ENCODE results near the gene KASH5. TPM values are rescaled to one million over a fixed set of nuclear protein-coding genes. Genes with fewer than 3 reads are reported as not detected.

The KASH5 gene
- total and polyA plus RNA-seq, 2 of the 4 experiments (the other 2 are of a cell fraction) = not detected

DNA sequence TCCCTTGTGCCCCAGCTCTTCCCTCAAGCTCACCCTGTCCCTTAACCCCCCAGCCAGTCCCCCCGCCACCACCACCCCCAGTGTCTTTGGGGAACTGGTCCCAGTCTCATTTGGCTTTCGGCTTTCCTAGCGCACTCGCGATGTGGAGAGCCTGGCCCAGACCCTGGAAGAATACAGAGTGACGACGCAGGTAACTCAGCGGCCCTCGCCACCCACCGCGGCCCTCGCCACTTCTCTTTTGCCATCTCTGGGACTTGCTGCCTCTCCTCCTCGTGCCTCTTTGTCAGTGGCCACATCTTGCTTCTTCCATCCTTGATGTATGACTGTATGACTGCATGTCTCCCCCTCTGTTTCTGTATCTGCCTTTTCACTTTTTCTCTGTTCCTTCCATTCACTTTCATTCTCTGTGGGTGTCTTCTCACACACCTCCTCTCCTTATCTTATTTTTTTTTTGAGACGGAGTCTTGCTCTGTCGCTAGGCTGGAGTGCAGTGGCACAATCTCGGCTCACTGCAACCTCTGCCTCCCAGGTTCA, 19.5 kb downstream of the KASH5 start:
- no peak overlapping the region for H3K27ac ChIP-seq (ENCODE audit: insufficient read depth, low read length)
- H3K4me1 ChIP-seq (ENCODE audit: control insufficient read depth, insufficient read depth, low read length) = peaks cover 6% of the 10 kb centered on the region; the same call in 1 of the 2 replicates
- dilution Hi-C loops (cut with HindIII; ENCODE audit: low sequenced_read_pairs, unreplicated experiment) (no loop called here), in situ Hi-C loops (cut with MboI; ENCODE audit: low sequenced_read_pairs) (no loop called here), intact Hi-C loops (cut with micrococcal nuclease) (no loop called here)
- no peak overlapping the region for H4K5ac ChIP-seq (ENCODE audit: low read depth, low read length)
- no peak overlapping the region for H2AK5ac ChIP-seq (ENCODE audit: low read depth, low read length)
- no peak overlapping the region for H4K8ac ChIP-seq (ENCODE audit: low read depth in 2 of 2, low read length in 2 of 2)
- no peak overlapping the region for H2AFZ ChIP-seq (replicated peaks; ENCODE audit: low read length, poor library complexity)
- H4K91ac ChIP-seq (ENCODE audit: insufficient read depth, low read depth, low read length) = no peak overlapping the region
- no peaks in the 10 kb centered on the region for H3K9me1 ChIP-seq (ENCODE audit: insufficient read depth, low read length)
- no peak overlapping the region for H3K4me3 ChIP-seq (ENCODE audit: insufficient read depth, low read depth, low read length)
- H2BK15ac ChIP-seq (ENCODE audit: low read depth, low read length) = no peak overlapping the region
- no peak overlapping the region for H3K4ac ChIP-seq (ENCODE audit: low read depth, low read length)
- BruUV-seq (replicated peaks) = no TSS peak
- ChIA-PET CTCF (no interaction called here), POLR2A (ENCODE audit: unreplicated experiment) (no interaction called here)
- no peak overlapping the region for H2BK120ac ChIP-seq (ENCODE audit: low read depth, low read length)
- H4K20me1 ChIP-seq (ENCODE audit: insufficient read depth, low read length) = no peaks in the 10 kb centered on the region
- no peak for ATAC-seq (ENCODE audit: low read depth)
- WGBS, 2 experiments (ENCODE audit: extremely low coverage in 2 of 2, insufficient read length in 1 of 2) = 84% methylated on average over 7 of the region's 16 CpGs; no CpG with 5 or more reads in 1 of the 2 experiments
- no peaks in the 10 kb centered on the region for H3K36me3 ChIP-seq (ENCODE audit: control insufficient read depth, insufficient read depth, low read length)
- no peak overlapping the region for H3K23ac ChIP-seq (ENCODE audit: low read depth, low read length)
- H3K79me1 ChIP-seq (ENCODE audit: low read depth in 1 of 2, low read length in 2 of 2) = no peaks in the 10 kb centered on the region
- H3K56ac ChIP-seq (ENCODE audit: extremely low read depth, insufficient read depth, low read length) = no peak overlapping the region
- no peak overlapping the region for H2AK9ac ChIP-seq (replicated peaks; ENCODE audit: low read depth, low read length, poor library complexity)
- no peak overlapping the region for H2BK5ac ChIP-seq (ENCODE audit: low read depth, low read length, poor library complexity, severe bottlenecking)
- no peak for DNase-seq
- H3K4me2 ChIP-seq (ENCODE audit: low read depth, low read length) = no peak overlapping the region
- TF ChIP-seq, protein P1, sequence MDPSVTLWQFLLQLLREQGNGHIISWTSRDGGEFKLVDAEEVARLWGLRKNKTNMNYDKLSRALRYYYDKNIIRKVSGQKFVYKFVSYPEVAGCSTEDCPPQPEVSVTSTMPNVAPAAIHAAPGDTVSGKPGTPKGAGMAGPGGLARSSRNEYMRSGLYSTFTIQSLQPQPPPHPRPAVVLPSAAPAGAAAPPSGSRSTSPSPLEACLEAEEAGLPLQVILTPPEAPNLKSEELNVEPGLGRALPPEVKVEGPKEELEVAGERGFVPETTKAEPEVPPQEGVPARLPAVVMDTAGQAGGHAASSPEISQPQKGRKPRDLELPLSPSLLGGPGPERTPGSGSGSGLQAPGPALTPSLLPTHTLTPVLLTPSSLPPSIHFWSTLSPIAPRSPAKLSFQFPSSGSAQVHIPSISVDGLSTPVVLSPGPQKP (IDR thresholded peaks at IDR 0.05; ENCODE audit: borderline replicate concordance, low read depth, low read length) = no peak
- no peak for TF ChIP-seq SMC3 (IDR thresholded peaks at IDR 0.05; ENCODE audit: low read depth, low read length)
- no peak for TF ChIP-seq BHLHE40 (IDR thresholded peaks at IDR 0.05; ENCODE audit: low read depth, low read length)
- TF ChIP-seq NFE2L2 (IDR thresholded peaks at IDR 0.05; ENCODE audit: low read depth, low read length) = no peak
- TF ChIP-seq, protein P2, sequence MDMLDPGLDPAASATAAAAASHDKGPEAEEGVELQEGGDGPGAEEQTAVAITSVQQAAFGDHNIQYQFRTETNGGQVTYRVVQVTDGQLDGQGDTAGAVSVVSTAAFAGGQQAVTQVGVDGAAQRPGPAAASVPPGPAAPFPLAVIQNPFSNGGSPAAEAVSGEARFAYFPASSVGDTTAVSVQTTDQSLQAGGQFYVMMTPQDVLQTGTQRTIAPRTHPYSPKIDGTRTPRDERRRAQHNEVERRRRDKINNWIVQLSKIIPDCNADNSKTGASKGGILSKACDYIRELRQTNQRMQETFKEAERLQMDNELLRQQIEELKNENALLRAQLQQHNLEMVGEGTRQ (IDR thresholded peaks at IDR 0.05; ENCODE audit: low read depth, low read length) = no peak
- no peak for TF ChIP-seq MXI1 (IDR thresholded peaks at IDR 0.05; ENCODE audit: borderline replicate concordance, low read depth, low read length)
- TF ChIP-seq RAD21 (IDR thresholded peaks at IDR 0.05; ENCODE audit: low read length) = no peak
- no peak for TF ChIP-seq MAZ (IDR thresholded peaks at IDR 0.05; ENCODE audit: borderline replicate concordance, low read depth, low read length)
- TF ChIP-seq, protein P3, sequence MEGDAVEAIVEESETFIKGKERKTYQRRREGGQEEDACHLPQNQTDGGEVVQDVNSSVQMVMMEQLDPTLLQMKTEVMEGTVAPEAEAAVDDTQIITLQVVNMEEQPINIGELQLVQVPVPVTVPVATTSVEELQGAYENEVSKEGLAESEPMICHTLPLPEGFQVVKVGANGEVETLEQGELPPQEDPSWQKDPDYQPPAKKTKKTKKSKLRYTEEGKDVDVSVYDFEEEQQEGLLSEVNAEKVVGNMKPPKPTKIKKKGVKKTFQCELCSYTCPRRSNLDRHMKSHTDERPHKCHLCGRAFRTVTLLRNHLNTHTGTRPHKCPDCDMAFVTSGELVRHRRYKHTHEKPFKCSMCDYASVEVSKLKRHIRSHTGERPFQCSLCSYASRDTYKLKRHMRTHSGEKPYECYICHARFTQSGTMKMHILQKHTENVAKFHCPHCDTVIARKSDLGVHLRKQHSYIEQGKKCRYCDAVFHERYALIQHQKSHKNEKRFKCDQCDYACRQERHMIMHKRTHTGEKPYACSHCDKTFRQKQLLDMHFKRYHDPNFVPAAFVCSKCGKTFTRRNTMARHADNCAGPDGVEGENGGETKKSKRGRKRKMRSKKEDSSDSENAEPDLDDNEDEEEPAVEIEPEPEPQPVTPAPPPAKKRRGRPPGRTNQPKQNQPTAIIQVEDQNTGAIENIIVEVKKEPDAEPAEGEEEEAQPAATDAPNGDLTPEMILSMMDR (conservative IDR thresholded peaks at IDR 0.05; ENCODE audit: low read depth, low read length) = no peak
- TF ChIP-seq RFX5 (IDR thresholded peaks at IDR 0.05; ENCODE audit: low read depth, low read length) = no peak
- TF ChIP-seq POLR2A (IDR thresholded peaks at IDR 0.05; ENCODE audit: low read depth, low read length) = no peak
- no peak for TF ChIP-seq CHD1 (IDR thresholded peaks at IDR 0.05; ENCODE audit: low read depth, low read length)
- TF ChIP-seq MAFK (IDR thresholded peaks at IDR 0.05; ENCODE audit: low read depth, low read length) = no peak
- TF ChIP-seq RCOR1 (IDR thresholded peaks at IDR 0.05; ENCODE audit: insufficient replicate concordance, low read length) = no peak
- TF ChIP-seq FOS (IDR thresholded peaks at IDR 0.05; ENCODE audit: low read depth, low read length) = no peak
- TF ChIP-seq CEBPB (IDR thresholded peaks at IDR 0.05; ENCODE audit: low read depth, low read length) = no peak
- no peak overlapping the region for H3K9ac ChIP-seq (ENCODE audit: low read depth, low read length)
- H3K9me3 ChIP-seq (ENCODE audit: control insufficient read depth, insufficient read depth, low read length) = no peaks in the 10 kb centered on the region
- no peak overlapping the region for H3K18ac ChIP-seq (ENCODE audit: low read depth, low read length)
- peaks cover 38% of the 10 kb centered on the region for H3K27me3 ChIP-seq (ENCODE audit: control insufficient read depth, insufficient read depth, low read length)
- no peak overlapping the region for H2BK20ac ChIP-seq (ENCODE audit: low read depth, low read length)
- H3K14ac ChIP-seq (replicated peaks; ENCODE audit: low read depth, low read length) = no peak overlapping the region

Measured in IMR-90 (cell line).